GM19328 (cell line): Measurements from ENCODE around the gene CIAO3.

Source experiments
- ATAC-seq: cut with Tn5 transposase; IDR thresholded peaks from one replicate; pipeline ENCODE4 v1.9.1; 2021; ENCODE audit warnings: mild to moderate bottlenecking, moderate library complexity; ENCODE audit not compliant: unreplicated experiment

The CIAO3 gene

GRCh38 chr16:736936-737481 is 3.8 kb downstream of the CIAO3 start:
- ATAC-seq, result no peak

GRCh38 chr16:735982-736453 is 4.8 kb downstream of the CIAO3 start:
- ATAC-seq, result no peak

- ATAC-seq, result no peak
These were observed 5.6 kb downstream of the CIAO3 start for GRCh38 chr16:734981-735881.

- ATAC-seq, result no peak
These were observed 6.4 kb downstream of the CIAO3 start for GRCh38 chr16:734208-734980.

- ATAC-seq, result no peak
These were observed 7.2 kb downstream of the CIAO3 start for GRCh38 chr16:733382-734207.

GRCh38 chr16:732936-733335 is 7.9 kb downstream of the CIAO3 start:
- no peak for ATAC-seq

- ATAC-seq, result no peak
These were observed 8.5 kb downstream of the CIAO3 start for GRCh38 chr16:732332-732731.

- no peak for ATAC-seq
These were observed 9.9 kb downstream of the CIAO3 start for GRCh38 chr16:730666-731509.

- ATAC-seq, result no peak
These were observed 10.8 kb downstream of the CIAO3 start for GRCh38 chr16:729768-730665.

- ATAC-seq, result no peak
These were observed 11.7 kb downstream of the CIAO3 start for GRCh38 chr16:728890-729744.

- ATAC-seq, result no peak
These were observed 12.5 kb downstream of the CIAO3 start for GRCh38 chr16:728131-728889.

GRCh38 chr16:727291-727977 is 13.4 kb downstream of the CIAO3 start:
- no peak for ATAC-seq

- ATAC-seq, result no peak
These were observed 14.1 kb downstream of the CIAO3 start, which contains the start of the genes CCDC78 and HAGHL for GRCh38 chr16:726438-727290. CCDC78 (minus strand) TSS chr16:726443; CDS start chr16:726367, 76 bp downstream. HAGHL (plus strand) TSS chr16:727106; CDS start chr16:727510, 404 bp downstream.

- no peak for ATAC-seq
These were observed 14.7 kb downstream of the CIAO3 start for GRCh38 chr16:726188-726437.

GRCh38 chr16:725463-726187 is 15.2 kb downstream of the CIAO3 start:
- no peak for ATAC-seq
